Myocyte (in vitro differentiated cells): ENCODE results near the gene PRIM2. TPM values are rescaled to one million over a fixed set of nuclear protein-coding genes. Genes with fewer than 3 reads are reported as not detected.
"Not testable (repeated sequence)": the region's sequence is repeated elsewhere in the genome, so short reads cannot be mapped to it uniquely, and the experiment has no call there.

Source experiments
- DNase-seq: peaks from one replicate; pipeline ENCODE4 v3.0.0-alpha.2; 2012; ENCODE audit warnings: low read depth
- microRNA counts: library from miRNA; unstranded; fragments of <30 nt; microRNA quantifications from one replicate; lab custom pipeline; 2016
- microRNA-seq: library from miRNA; unstranded; fragments of <30 nt; microRNA quantifications from one replicate; pipeline ENCODE4, GENCODE V29; 2016
- total RNA-seq: library from RNA; depleted of rRNA; stranded (reverse); fragments of >200 nt; gene quantifications from 2 replicates; pipeline ENCODE4 v1.2.3, GENCODE V29; 2014

The PRIM2 gene
- total RNA-seq, 1 donor from 2014 or later = 15.8 TPM

DNA sequence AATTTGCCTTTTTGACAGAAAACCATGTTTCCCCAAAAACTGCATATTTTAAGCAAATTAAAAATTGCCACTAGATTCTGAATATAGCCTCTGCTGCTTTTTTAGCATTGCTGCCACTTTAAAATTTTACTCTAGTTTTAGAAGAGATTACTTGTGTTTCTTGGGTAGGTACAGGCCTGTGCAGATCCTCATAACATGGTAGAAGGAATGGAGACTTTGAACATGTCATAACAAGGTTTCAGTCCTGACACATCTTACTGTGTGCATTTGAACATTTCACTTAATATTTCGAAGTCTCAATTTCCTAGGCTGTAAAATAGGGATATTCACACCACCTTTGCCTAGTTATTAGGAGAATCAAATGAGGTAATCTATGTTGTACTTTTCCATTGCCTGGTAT is 259.6 kb downstream of the PRIM2 start:
- DNase-seq = not testable (repeated sequence)

DNA sequence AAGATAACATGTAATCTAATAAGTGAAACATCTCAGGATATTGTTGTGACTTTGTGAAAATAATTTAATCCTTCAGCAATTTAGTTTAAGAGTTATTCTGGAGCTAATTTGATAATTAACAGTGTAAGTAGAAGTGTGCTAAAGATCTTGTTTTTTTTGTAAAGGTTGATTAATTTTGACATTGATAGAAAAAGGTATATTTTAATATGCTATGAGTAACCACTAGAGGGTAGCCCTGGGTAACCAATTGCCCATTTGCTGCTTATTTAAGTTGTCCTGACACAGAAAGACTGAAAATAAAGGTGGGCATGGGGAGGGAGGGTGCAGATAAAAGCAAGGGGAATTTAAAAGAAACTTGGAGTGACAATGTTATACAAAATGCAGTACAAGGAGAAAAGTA is 262.1 kb downstream of the PRIM2 start:
- not testable (repeated sequence) for DNase-seq

DNA sequence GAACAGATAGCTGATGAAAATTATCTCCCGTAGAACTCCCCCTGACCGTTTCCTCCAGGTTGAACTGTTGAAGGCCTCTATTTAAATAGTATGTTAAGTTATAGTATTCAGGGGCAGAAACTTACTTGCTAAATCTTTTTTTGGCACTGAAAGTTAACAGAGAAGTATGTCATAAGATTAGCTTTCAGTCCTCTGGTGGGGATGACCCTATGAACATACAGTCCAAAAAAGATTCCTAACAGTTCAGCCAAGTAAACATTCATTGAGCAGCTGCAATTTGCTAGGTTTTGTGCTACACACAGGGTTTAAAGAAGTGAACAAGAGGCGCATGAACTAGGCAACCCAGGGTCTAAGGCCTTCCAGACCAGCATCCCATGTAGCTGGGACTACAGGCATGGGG is 264.2 kb downstream of the PRIM2 start:
- not testable (repeated sequence) for DNase-seq

DNA sequence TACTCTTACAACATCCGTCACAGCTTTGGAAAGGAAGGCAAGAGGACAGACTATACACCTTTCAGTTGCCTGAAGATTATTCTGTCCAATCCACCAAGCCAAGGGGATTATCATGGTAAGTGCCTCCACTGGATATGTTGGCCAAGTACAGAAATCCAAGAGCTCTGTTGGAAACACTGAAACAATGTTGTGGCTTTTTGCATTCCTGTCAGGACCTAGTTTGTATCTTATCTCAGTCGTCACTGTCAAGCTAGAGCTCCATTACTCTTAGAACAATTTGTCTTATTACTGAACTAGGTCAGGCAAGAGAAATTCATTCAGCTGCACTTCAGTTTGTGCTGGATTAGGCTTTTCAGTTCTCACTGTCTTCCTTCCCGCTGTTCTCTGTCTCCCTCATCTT is 283.7 kb downstream of the PRIM2 start:
- not testable (repeated sequence) for DNase-seq

DNA sequence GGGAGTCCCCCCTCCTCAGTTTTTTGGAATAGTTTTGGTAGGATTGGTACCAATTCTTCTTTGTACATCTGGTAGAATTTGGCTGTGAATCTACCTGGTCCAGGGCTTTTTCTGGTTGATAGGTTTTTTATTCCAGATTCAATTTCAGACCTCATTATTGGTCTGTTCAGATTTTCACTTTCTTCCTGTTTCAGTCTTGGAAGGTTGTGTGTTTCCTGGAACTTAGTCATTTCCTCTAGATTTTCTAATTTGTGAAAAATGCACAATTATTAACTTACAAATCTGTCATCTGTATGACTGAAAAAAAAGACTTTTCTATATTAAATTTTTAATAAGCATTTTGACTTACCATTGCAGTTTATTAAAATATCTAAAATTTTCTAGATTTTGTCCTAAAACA is 287.9 kb downstream of the PRIM2 start:
- not testable (repeated sequence) for DNase-seq

DNA sequence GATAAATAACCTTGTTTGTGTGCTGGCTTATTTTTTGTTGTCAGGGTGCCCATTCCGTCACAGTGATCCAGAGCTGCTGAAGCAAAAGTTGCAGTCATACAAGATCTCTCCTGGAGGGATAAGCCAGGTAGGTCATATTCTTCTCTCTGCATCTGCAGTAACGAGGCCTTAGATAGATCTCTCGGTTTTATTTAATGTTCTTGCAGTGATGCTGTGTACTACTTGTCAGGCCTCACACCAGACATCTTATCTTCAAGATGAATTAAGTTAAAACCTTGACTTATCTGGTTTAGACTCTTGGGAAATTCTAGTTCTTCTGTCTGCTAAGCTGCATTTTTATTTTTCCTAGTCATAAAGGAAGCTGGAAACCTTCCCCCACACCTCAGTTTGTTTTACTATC is 288.9 kb downstream of the PRIM2 start:
- DNase-seq = not testable (repeated sequence)

DNA sequence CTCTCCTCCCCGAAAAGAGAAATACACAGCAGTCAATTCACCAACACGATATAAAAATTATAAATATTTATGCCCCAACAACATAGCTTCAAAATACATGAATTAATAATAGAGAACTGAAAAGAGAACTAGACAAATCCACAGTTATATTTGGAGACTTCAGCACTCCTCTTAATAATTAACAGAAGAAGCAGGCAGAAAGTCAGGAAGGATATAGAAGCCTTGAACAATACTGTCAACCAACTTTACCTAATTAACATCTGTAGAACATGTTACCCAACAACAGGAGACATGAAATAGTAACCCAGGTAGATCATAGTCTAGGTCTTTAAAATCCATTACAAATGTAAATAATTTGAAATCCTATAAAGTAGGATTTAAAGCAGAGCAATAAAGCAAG is 293.2 kb downstream of the PRIM2 start:
- not testable (repeated sequence) for DNase-seq

DNA sequence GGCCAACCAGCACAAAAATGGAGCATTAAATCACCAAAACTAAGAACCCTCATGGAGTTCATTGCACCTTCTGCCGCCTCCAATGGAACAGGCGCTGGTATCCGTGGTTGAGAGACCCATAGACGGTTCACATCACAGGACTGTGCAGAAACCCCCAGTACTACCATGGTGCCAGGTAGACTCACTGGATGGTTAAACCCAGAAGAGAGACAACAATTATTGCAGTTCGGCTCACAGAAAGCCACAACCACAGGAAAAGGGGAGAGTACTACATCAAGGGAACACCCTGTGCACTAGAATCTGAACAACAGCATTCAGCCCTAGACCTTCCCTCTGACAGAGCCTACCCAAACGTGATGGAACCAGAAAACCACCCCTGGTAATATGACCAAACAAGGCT is 301.5 kb downstream of the PRIM2 start:
- not testable (repeated sequence) for DNase-seq

DNA sequence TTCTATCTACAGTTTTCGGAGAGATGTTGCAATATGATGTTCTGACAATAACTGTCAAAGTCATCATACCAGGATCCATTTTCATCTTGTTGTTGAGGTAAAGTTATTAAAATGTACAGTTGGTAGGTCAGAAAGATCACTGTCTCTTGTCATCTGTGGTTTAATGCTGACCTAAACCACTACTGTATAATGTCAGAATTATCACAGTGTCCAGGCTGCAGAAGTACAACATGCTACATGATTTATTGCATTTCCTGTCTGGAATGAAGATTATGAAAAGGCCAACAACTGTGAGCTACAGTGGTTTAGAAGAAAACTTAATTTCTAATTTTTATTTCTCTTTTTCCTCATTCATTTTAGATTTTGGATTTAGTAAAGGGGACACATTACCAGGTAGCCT is 314.3 kb downstream of the PRIM2 start:
- DNase-seq = not testable (repeated sequence)

DNA sequence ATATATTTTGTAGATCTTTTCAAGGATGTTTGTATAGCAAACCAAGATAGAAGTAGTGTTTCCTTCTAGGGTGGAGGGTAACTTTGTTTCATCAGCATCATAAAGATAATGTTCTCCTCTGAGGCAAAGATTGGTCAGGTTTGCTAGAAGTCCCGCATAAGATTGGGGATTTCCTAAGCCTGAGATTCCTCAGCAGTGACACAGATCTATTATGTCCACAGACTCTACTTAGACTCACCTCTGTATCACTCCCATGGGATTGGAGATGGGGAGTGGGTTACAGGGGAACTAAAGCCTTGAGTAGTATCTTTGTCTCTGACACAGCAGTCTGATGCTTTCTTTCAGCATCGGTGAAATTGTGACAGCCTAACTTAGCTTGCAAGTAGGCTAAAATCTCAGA is 341.1 kb downstream of the PRIM2 start:
- DNase-seq = not testable (repeated sequence)

DNA sequence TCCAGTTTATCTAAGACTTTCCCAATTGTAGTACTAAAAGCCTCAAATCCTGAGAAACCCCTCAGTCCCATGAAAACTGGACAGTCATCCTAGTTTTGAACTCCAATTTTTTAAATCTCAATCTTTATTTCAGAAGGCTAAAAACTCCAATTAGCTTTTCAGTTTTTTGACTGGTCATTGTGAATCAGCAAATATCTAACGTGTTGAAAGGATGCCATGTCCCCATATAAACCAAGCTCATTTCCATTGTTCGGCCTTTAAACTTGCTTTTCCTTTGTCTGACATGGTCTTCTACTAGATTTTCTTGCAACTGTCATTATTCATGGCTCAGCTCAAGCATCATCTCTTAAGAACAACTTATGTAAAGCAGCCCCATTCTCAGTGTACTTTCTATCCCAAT is 342.4 kb downstream of the PRIM2 start:
- not testable (repeated sequence) for DNase-seq

DNA sequence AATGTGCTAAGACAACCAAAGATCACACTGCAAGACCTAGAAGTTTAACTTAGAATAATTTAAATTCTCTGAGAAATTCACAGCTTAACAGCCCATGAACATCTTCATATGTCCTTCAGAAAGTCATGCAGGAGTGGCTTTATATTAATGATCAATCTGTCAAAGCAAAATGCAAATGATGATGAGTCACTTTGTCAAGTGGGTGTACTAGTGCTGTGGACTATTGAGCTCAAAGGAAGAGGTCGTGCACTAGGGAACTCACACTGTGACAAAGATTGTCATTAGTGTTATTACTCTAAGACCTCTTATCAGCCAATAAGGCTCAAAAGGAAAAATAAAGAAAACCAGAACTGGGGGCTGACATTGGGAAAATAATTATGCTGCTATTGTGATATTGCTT is 343.5 kb downstream of the PRIM2 start:
- DNase-seq = not testable (repeated sequence)

DNA sequence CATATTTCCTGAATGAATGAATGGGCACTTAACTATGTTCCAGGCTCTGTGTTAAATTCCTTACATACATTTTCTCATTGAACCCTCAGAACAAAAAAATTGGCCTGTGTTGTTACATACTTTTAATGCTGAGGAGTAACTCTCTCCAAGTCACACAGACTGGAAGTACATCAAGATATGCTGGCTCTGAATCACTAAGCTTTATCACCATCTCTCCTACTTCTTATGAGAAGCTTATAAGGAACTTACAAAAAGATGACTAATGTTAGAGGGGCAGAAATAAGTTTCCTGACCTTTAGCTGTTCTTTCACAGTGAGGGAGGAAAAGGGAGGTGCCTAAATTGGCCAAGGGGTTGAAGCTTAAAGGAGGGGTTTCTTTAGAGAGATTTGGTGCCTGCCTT is 350.7 kb downstream of the PRIM2 start:
- DNase-seq = not testable (repeated sequence)

DNA sequence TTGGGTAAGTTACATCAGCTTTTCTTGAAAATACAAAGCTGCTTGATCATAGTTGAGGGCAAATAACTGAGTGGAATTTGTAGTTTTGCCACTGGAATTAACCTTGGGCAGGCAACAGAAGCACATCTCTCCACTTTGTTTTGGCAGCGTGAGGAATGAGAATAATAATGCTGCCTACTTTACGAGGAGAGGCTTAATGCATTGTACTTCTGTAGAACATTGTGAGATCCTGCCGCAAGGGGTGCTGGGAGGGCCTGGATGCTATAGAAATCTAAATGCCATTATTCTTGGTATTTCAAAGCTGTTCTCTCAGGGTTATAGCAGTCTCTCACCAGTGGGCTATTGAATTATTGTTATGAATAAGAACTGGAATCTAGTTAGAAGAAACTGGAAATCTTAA is 353.8 kb downstream of the PRIM2 start:
- DNase-seq = not testable (repeated sequence)

DNA sequence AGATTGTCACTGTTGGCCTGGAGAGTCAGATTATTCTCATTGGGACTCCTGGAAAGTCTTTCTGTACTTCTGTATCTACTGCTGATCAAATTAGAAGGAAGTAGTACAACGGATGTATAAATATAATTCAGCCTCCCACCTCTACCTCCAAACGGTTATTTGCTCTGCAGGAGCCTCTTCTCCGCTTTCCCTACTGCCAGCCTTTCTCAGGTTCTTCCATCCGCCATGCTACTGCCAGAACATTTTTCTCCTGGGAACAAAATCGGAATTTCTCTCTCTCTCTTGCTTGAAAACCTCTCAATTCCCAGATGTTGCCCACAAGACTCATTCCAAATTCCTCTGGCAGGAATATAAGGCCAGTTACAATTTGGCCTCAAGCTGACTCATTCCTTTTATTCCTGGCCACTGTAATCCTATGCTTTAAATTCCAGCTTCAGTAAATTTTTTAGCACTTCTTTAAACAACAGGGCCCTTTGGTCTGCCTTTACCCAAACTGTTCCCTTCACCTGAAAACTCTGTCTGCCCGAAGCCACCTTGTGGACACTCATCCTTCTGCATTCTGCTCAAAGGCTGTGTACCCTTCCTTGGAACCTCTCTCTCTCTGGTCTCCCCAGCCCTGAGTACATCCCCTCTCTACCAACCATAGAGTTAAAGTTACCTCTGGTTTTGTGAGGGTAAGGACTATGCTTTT is 354.7 kb downstream of the PRIM2 start:
- DNase-seq = peak; percentile 37

DNA sequence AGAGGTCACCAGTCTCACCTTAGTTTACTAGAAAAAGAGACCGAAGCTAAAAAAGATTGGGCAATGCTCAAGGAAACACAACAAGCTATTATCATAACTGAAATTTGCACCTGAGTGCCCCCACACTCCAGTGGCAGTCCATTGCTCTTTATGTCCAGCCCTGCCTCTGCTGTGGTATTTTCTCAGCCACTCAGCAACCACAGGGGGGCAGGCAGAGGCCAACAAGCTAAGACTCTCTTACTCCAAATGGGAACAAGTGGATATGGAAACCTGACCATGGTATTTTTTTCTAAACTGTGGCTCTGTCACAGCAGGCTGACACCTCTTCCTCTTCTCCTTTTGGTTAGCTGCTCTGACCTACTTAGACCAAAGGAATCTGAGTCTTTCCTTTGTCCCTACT is 355.9 kb downstream of the PRIM2 start:
- peak; percentile 64 for DNase-seq

DNA sequence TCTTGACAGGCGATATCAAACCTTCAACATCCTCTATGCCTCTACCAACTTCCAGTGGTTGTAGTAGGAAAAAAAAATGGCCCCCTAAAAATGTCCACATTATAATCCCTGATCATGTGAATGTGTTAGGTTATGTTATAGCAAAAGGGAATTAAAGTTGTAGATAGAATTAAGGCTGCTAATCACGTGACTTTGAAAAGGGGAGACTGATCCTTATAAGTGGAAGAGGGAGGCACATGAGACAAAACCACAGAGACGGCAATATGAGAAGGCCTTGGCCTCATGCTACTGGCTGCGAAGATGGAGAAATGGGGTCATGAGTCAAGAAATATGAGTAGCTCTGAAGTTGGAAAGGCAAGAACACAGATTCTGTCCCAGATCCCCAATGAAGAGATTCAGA is 358.0 kb downstream of the PRIM2 start:
- not testable (repeated sequence) for DNase-seq

DNA sequence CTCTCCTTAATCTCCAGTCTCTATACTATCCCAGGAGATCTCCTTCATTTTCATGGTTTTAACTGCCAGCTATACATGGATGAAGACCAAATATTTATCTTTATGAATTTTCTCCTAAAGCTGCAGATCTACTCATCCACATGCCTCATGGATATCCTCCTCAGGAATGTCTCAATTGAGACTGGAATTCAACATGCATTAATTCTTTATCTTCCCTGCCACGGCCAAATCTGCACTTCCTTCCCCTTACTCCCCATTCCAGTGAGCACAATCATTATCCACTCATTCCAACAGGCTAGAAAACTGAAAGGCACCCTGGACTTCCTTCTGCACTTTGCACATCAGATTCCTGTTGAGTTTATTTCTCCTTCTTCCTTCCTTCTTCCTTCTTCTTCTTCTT is 379.0 kb downstream of the PRIM2 start:
- DNase-seq = not testable (repeated sequence)

MicroRNAs within 50 kb of the gene (microRNA counts, 767-probe panel; counts per million panel counts)
- not detected for microRNA hsa-miR-548u (lab: Ali Mortazavi, UCI)

Small RNA genes lying within 50 kb of the gene (microRNA-seq; reads per million reads assigned to microRNA genes)
- gene MIR548U = not detected

Other genes with a start within 250 kb of the PRIM2 start
- 56.7 and 57.3 TPM in 2 replicates for gene ZNF451, start 227.4 kb upstream of the PRIM2 start, total RNA-seq
- 39.5 and 50.5 TPM in 2 replicates for gene BAG2, start 145.3 kb upstream of the PRIM2 start, total RNA-seq
- 52.8 and 56.1 TPM in 2 replicates for gene RAB23, start 95.3 kb upstream of the PRIM2 start, total RNA-seq